Stimulated activated CD4-positive, alpha-beta T cell treated with anti-CD3 and anti-CD28 coated beads, Interleukin-15, amount 100 ng/mL, for 24 hours (primary cell): ENCODE measurements around the gene PATJ.

ENCODE experiments used
- DNase-seq: peaks from one replicate; pipeline ENCODE4 v3.0.0-alpha.2; 2020

Gene PATJ

DNA sequence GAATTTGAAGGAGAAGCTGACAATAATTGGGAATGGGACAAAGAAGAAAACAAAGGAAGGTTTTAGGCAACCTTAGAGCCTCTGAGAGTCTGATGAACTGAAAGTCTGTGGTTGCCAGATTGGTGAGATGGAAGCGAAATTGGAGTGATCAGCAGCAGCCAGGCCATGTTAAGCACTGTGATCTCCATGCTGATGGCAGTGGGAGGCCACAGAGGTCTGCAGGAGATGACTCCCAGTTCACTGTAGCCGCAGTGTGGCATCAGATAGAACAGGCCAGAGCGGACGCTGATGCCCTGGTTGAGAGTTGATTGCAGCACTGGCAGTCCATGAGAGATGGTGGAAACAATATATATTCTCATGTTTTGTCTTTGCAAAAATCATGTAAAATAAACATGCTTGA, 314.9 kb downstream of the PATJ start:
- no peak for DNase-seq

DNA sequence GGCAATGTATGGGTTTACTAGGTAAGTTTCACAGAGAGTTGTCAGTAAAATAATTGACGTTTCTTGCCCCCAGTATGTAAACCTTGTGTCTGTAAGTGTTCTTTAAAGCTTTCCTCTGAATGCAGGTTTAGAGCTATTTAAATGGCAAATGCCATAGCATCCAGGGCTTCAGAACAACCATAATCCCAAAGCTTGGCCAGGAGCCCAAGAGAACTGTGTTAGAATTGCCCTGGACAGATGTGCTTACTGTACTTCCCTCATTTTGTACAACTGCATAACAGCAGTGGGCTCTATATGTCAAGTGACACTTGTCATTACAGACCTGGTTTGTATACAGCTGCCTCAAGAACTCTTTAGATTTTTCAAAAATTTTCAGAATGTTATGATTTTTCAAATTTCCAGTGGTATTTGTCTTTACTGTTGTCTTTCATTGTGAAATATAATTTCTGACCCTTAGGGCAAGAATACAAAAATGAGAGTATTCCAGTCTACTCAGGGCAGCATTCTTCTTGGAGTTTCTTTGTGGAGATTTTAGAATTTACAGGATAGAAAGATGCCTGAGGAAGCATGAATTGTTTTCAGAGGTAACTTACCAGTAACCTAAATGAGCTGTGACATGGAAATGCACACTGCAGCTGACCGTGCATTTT, 315.5 kb downstream of the PATJ start:
- DNase-seq = no peak

DNA sequence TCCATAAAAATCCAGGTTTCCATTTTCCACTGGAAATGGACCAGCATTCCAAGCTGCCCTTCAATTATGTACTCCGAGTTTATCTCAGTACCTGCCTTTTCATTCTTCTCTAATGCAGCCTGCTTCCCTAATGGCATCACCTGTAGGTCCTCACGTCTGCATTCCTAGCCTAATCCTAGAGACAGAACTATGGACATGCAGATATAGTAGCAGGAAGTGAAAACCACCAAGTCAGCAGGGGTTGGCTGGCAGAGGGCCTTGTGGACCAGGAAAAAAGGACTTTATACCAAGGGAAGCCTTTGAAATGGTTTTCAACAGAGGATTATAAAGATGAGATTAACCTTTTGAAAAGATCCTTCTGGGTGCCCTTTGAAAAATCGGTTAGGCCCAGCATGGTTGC, 316.7 kb downstream of the PATJ start:
- DNase-seq = no peak

DNA sequence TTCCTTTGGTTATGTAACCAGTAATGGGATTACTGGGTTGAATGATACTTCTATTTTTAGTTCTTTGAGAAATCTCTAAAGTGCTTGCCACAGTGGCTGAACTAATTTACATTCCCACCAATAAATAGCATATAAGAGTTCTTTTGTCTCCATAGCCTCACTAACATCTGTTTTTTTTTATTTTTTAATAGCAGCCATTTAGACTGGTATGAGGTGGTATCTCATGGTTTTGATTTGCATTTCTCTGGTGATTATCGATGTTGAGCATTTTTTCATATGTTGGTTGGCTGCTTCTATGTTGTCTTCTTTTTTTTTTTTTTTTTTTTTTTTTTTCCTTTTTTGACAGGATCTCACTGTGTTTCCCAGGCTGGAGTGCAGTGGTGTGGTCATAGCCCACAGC, 319.8 kb downstream of the PATJ start:
- no peak for DNase-seq

DNA sequence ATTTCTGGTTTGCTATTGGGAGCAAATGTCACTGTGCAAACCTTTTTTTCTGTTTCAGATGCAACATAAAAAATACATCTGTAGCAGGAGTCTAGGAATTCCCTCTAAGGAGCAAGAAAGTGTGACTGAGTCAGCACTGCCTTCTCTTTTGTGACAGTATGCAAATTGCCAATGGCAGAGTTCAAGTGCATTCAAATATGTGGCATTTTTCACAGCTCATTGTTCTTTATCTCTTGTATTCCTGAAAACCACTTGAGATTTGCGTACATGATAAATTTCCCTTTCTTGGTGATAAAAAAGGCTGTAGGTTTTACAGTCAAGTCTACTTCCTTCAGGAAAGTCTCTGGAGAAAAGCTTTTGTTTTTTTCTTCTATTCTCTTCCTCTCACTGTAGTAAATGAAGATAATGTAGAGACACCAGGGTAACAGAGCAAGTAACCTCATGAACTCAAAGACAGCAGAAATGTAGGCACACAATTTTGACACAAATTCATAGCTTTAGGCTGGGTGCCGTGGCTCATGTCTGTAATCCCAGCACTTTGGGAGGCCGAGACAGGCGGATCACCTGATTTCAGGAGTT, 322.6 kb downstream of the PATJ start:
- DNase-seq = no peak

DNA sequence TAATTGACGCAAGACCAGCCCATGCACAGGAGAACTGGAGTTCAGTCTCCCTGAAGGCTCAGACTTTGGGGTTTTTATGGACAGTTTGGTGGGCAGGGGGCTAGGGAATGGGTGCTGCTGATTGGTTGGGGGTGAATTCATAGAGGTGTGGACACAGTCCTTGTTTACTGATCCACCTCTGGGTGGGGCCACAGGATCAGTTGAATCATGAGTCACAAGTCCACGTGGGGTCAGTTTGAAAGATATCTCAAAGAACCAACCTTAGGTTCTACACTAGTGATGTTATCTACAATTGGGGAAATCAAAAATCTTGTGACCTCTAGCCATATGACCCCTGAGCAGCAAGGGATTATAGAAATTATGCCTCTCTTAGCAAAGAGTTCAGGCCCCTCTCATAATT, 324.4 kb downstream of the PATJ start:
- DNase-seq = no peak

DNA sequence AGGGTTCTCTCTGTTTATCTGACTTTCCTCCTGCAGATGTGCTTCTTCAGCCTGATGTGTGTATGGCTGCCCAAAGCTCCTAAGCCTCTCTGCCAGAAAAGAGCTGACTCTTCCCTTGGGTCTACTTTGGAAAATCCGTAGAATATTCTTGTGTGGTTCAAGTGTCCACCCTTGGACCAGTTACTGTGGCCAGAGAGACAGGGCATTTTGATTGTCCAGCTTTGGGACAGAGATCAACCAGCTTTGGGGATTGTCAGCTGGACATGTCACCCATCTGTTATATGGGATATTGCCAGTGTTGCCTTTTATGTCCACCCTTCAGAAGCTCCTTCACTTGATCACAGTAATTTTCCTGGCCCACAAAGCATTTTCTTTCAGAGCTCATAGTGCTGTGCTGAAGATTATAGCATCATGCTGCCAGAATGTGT, 326.1 kb downstream of the PATJ start:
- no peak for DNase-seq

DNA sequence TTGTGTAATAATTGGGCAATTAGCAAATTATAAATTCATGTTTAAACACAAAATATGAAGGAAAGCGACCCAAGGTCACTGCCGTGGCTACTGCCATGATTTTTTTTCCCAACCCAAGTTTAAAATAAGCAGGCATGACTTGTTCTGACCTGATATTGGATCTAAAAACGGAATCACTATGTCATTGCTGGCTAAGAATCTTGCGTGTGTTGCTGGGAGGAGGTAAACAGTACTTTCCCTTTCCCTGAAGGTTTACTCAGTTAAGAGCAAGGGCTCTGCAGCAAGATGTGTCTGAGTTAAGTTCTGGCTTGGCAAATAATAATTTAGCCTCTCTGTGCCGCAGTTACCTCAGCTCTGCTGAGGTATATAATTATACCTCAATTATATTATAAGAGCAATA, 326.7 kb downstream of the PATJ start:
- DNase-seq = no peak

DNA sequence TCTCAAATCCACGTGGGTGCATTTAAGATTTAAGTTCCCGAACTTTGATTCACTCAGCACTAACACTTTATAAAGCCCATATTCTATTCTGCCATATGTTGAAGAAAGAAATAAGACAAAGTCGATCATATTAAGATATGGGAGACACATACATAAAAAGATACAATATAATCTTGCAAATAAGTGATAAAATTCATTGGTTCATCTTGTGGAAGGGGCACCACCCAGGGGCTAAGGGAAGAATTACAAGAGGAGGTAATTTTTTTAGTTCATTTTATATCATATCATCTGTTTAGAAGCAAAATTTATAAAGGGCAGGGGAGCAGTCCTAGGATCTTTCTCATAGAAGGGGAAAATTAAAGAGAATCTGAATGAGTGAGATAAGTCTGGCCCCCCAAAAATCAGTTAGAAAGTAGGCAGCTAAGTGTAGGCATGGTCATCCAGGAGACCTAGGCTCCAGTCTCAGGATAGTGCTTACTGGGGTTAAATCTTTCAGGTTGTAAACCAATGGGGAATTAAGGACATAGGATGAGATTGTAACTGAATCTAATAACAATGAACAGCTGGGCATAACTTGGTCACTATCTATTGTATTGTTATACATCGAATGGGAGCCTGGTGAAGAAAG, 328.2 kb downstream of the PATJ start:
- DNase-seq = peak; percentile 5

DNA sequence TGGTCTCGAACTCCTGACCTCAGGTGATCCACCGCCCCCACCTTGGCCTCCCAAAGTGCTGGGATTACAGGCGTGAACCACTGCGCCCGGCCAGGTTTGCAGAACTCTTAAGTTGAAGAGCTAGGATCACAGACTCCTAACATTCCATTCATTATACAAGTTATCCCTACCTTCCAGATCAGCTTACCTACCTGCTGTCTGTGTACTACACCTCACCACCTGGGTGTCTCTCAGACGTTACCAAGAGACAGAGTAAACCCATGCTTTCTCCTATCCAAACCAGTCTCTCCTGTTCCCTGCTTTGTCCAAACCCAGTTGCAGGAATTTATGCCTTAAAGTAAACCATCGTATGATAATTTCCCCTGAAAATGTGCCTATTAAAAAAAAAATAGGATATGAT, 329.4 kb downstream of the PATJ start:
- no peak for DNase-seq

DNA sequence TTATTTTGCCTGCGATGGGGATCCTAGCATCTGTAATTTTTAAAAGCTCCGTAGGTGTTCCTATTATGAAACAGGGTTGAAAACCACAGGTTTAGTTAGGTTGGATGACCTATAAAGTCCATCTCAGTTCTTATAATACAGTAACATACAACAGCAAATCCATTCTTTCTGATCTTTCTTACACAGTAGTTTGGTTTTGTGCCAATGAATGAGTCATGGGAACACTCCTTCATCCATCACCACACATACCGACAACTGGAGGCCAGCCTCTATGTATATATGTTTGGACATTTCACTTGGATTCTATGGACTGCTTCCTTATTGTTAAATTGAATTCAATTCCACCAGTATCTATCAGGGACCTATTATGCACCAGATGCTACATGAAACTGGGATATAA, 334.0 kb downstream of the PATJ start:
- no peak for DNase-seq

DNA sequence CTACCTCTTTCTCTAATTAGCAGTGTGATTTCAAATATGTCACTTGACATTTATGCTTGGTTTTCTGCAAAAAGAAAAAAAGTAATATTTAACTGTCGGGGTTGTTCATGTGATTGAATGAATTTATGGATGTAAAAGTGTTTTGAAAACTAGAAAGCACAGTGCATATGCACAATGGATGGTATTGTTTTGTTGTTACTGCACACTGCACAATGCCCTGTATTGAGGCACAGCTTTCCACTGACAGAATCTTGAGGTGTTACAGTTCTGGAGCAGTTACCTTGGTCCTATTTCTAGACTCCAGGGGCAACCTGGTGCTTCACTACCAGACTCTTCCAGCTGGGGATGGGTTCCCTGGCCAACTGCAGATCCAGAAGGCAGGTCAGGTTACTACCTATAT, 335.5 kb downstream of the PATJ start:
- no peak for DNase-seq

DNA sequence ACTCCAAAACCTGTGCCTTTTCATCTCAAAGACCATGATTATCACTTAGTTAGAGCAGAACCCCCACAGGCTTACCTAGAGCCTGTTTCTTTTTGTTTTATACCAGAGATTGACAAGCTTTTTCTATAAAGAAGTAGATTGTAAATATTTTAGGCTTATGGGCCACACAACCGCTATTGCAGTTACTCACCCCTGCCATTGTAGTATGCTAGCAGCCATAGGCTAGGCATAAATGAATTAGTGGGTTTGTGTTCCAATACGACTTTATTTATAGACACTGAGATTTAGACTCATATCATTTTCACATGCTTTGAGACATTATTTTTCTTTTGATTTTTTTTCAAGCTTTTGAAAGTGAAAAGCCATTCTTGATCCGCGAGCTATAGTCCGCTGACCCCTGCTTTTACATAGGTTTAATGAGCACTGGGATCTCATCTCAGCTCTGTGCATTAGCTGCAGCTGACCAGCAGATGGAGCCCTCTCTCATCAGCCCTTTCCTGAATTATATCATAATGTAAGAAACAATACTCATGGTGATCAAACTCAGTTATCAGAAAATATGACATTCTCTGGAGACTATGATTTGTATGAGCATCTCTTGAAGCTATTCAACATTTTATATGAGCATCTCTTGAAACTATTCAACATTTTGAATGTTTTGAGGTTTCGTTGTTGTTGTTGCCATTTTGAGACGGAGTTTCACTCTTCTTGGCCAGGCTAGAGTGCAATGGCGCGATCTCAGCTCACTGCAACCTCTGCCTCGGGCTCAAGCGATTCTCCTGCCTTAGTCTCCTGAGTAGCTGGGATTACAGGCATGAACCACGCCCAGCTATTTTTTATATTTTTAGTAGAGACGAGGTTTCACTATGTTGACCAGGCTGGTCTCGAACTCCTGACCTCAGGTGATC, 340.4 kb downstream of the PATJ start:
- peak; percentile 53 for DNase-seq

DNA sequence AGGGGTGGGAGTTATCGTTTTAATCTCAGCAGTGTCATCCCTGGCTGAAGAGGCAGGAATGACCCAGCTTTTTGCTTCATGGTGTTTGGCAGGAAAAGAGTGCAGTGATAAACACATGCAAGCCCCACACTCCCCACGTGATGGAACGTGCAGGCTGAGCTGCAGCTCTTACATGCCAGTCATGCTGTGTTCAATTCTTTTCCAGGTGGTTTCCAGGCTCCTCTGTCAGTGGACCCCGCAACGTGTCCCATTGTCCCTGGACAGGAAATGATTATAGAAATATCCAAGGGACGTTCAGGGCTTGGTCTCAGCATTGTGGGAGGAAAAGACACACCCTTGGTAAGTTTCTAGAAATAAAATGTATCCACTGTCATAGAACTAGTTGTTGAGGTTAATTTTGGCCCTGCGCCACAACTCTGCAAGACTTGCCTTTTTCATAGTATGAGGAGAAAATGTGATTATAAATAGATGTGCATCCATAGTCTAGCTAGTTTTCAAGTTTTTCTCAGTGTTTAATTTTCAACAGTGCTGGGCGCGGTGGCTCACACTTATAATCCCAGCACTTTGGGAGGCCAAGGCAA, 342.1 kb downstream of the PATJ start:
- DNase-seq = no peak

DNA sequence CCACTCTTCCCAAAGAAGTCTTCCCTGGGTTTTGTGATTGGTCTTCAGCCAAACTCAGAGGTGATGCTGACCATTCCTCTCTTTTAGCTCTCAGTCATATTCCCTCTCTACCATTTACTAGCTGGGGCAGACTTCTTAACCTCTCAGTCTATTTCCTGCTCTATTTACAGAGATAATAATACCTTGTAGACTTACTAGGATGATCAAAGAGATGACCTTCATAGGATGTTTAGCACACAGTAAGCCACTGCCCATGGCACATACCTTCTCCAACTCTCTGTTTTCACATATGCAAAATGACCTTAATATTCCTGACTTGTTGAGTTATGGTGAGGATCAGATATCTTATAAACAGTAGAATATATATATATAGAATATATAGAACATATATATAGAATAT, 346.2 kb downstream of the PATJ start:
- no peak for DNase-seq

DNA sequence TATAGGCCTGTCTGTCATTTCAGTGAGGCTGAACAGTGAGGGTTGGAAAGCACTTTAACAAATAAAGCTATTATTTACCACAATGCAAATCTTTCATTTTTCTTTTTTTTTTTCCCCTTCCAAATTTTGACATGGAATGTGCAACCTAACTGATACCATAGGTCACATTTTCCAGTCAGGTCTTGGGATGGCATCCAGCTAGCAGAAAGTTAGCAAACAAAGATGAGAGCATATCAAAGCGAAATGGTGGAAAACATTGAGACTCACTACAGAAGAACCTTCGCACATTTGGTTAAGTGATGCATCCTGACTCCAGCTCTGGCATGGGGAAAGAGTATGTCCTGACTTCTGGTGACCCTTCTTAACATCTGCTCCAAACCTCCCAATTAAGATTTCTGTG, 347.3 kb downstream of the PATJ start:
- no peak for DNase-seq

DNA sequence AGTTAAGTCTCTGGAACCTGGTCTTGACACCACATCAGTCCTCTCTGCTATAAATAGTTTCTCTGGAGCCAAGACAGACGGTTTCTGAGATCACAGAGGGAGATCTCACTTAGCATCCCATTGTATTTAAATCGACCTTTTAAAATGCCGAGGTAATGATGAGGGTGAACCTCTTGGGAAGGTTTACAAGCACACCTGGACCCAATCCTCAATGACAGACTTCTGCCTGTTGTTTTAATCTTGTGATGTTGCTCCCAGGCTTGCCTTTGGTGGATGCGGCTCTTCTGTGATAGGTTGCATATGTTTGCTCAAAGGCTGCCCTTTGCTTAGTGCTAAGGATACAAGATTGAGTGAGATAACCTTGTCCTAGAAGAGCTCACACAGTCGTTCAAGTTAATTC, 347.7 kb downstream of the PATJ start:
- no peak for DNase-seq

DNA sequence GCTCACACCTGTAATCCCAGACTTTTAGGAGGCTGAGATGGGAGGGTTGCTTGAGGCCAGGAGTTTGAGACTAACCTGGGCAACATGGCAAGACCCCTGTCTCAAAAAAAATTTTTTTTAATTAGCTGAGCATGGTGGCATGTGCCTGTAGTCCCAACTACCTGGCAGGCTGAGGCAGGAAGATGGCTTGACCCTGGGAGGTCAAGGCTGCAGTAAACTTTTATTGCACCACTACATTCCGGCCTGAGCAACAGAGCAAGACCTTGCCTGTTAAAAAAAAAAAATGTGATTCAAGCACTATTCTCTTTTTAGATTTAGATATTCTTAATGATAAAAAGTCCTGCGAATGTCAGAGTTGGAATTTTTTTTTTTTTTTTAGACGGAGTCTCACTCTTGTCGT, 349.8 kb downstream of the PATJ start:
- no peak for DNase-seq

DNA sequence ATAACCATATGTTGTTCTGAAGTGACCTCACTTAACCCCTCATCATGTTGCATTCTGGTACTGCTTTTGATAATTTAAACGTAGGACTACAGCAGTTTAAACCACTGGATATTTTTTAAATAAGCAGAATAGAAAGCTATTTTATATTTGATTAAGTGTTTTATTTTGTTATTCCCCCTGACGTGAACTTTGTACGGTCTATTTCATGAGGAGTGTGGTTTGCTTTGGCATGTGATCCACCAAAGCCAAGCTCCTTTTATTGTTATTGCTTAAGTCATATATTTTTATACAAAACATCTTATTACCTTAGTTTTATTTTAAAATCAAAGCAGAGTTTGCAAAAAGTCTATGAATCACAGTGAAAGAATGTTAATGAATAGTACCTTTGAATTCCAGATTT, 351.0 kb downstream of the PATJ start:
- no peak for DNase-seq

DNA sequence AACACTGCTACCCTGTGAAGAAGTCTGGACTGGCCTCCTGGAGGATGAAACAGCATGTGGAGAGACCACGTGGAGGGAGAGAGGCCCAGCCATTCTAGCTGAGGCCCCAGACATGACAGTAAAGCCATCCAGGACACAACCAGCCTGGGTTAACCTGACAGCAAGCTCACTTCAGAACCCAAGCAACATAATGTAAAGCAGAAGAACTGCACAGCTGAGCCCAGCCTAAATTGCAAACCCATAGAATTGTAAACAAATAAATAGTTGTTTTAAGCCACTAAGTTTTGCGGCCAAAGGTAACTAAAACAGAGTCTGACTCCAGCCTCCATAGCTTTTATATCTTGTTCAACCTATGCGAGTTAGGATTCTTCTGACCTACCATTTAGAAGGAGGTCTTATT, 355.2 kb downstream of the PATJ start:
- DNase-seq = no peak

DNA sequence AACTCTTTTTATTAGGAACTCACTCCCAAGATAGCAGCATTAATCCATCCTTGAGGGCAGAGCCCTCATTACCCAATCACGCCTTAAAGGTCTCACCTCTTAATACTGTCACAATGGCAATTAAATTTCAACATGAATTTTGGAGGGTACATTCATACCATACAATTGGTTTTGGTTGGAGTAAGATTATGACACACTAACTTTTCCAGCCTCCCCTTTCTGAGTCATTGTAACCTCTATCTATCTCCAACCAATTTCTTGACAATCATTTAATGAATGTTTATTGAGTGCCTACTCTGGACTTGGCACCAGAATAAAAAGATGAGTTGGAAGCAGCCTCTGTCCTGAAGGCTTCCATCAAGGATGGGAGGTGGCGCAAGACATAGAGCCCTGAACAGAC, 358.2 kb downstream of the PATJ start:
- no peak for DNase-seq

DNA sequence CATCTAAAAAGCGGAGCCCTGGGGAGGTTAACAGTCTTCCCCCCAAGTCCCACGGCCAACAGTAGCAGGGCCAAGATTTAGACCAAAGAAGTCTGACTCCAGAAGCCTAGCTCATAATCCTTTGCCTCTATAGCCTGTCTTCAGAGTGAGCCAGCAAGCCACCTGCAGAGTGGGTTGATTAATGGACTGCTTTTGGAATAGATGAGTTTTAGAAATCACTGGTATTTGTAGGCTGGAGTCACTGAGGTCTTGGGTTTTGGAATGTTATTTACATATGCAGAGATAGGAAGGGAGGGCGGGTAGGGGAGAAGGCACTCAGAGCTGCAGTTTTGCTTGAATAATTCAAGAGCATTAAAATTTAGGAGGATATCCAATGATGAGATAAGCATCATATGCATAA, 361.6 kb downstream of the PATJ start:
- no peak for DNase-seq

DNA sequence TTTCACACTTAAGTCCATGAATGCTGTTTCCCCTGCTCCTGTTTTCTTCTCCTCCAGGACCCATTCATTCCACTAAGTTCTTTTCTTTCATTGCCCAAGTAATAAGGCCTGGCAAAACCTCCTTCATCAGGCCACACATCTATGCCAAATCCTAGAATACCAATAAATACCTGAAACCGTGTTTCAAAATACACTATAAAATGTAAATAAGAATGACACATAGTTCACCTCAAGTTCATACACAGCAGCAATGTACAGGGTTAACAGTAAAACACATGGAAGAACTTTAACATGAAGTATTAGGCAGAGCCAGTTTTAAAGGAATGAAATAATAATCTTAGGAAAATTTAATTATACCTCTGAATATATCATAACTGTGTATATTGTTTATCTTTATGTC, 365.6 kb downstream of the PATJ start:
- DNase-seq = no peak
